ENCODE measurements around the gene PDP2.

GRCh38 chr16:66891797-66892196, 11.5 kb downstream of the PDP2 start:
- TF ChIP-seq POLR2AphosphoS5 (IDR thresholded peaks at IDR 0.05; ENCODE audit: low read depth, low read length), result no peak
- TF ChIP-seq TAF1 (IDR thresholded peaks at IDR 0.05; ENCODE audit: borderline replicate concordance, insufficient read depth, low read length), result no peak
- no peak for TF ChIP-seq REST (IDR thresholded peaks at IDR 0.05; ENCODE audit: insufficient read depth in 1 of 2, low read depth in 2 of 2, low read length in 2 of 2)
- TF ChIP-seq FOXP2 (optimal IDR thresholded peaks at IDR 0.05; ENCODE audit: borderline replicate concordance, extremely low read depth, extremely low read length, insufficient read depth), result no peak

Measured in PFSK-1 (cell line).